NCI-H1092 treated with DMSO at 0.1 percent for 48 hours (cell line): ENCODE data around the gene GDPD5.

Experiments used
- DNase-seq: peaks from one replicate; lab custom pipeline; 2025; lab: John Stamatoyannopoulos, UW

GDPD5 gene

GRCh38 chr11:75394085-75394840 is 131.5 kb downstream of the GDPD5 start:
- DNase-seq: no peak

DNA sequence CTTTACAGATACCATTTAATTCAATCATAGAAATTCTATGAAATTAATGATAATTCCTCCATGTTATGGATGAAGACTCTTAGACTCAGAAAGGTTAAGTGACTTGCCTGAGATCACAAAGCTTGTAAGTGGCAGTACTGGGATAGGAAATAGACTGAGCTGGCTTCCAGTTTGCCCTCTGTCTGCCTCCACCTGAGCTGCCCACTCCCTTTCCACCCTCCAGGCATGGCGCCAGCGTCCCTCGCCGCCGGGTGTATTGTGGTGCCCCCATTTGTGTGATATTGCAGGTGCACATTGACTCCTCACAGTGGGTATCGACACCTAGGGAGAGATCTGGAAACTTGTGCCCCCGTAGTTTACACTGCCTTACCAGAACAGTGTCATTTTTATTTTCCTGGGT is 135.8 kb downstream of the GDPD5 start:
- no peak for DNase-seq

- DNase-seq: no peak
Measured at GRCh38 chr11:75389276-75389605, 136.5 kb downstream of the GDPD5 start.

DNA sequence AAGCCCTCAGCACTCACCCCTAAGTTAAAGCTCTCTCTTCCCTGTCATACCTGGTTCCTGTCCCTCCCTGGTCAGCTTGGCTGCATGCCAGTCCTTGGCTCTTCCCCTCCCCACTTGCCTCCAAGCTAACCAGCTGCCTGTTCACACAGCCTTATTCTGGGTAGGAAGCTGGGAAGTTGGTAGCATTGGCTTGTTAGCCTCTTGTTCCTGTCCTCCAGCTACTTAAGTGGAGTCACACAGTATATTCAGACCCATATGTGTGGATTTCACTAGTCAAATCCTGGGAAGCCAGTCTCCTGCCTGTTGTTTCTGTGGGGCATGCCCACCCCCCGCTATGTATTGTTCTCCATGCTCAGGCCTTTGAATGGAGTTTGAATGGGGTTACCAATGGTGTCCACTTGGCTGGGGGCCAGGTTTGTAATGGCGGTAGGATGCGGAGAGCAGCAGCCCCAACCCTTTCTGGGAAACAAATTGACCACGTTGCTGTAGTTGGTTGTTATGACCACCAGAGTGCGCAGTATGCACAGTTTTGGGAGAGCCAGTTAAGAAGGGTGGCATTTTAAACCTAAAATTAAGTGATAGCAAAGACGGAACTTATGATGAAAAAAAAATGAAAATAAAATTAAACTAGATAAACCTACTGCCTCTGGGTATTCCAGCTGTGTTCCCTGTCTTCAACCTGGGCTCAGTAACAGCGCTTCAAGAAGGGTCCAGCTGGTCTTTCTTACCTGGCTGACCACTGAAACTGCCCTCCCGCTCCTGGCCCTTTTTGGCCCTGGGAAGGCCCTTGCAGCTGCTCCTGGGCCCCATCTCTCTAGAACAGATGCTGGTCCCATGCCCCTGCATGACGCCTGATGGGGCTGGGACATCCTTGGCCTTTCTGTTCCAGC is 137.1 kb downstream of the GDPD5 start:
- peak; percentile 89 for DNase-seq

GRCh38 chr11:75387736-75388294 is 137.9 kb downstream of the GDPD5 start:
- DNase-seq: no peak

DNA sequence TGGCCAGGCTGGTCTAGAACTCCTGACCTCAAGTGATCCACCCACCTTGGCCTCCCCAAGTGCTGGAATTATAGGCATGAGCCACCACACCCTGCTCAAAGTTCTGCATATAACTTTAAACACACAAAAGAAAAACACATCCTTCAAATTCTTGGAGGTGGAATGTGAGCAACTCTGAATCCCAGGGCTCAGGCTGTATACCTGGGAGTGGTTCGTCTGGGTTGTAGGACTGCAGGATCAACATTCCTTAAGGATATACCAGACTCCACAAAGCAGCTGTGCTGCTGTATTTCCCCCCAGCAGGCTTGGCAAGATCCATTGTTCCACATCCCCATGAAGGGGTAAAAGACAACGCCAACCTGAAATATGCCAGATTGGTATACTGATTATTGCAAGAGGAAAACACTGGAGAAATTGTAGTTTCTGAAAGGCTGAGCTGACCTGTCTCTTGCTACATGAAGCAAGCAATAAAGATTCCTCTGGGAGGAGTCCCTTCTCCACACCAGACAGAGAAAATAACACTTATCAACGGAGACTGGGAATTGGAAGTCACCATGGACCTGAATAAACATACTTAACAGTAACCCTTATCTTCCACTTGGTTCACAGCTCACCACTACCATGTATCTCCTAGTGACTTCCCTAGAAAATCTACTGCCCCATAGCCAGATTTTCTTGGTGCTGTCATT is 138.7 kb downstream of the GDPD5 start:
- no peak for DNase-seq
